ENCODE results near the gene RTF1. TPM values are rescaled to one million over a fixed set of nuclear protein-coding genes. Genes with fewer than 3 reads are reported as not detected.

The RTF1 gene
- total RNA-seq, result 13.5 and 14.4 TPM in 2 replicates

GRCh38 chr15:41416742-41417417, at the start of gene RTF1:
Gene RTF1, plus strand, starts transcription at chr15:41417095. Its CDS starts 21 bp downstream, at chr15:41417116.

GRCh38 chr15:41493205-41493901, 76.5 kb downstream of the RTF1 start, which contains the start of gene ITPKA:
Gene ITPKA, plus strand, starts transcription at chr15:41493874. Its CDS starts 54 bp downstream, at chr15:41493928.

GRCh38 chr15:41513506-41514227, 96.8 kb downstream of the RTF1 start, which contains the start of gene LTK:
Gene LTK, minus strand, starts transcription at chr15:41513827. Its CDS starts 118 bp downstream, at chr15:41513709.

Other genes starting within 250 kb of the RTF1 start
- not detected in 2 replicates for gene EXD1, start 186.3 kb upstream of the RTF1 start, total RNA-seq
- 145 and 162 TPM in 2 replicates for gene CHP1, start 185.8 kb upstream of the RTF1 start, total RNA-seq
- gene OIP5, start 84.5 kb upstream of the RTF1 start, total RNA-seq, result 15.2 and 23.1 TPM in 2 replicates
- gene NUSAP1, start 84.2 kb upstream of the RTF1 start, total RNA-seq, result 60.8 and 86.1 TPM in 2 replicates
- 36.3 and 40.4 TPM in 2 replicates for gene NDUFAF1, start 14.6 kb upstream of the RTF1 start, total RNA-seq
- gene ITPKA, start 76.8 kb downstream of the RTF1 start, total RNA-seq, result 37.2 and 50.7 TPM in 2 replicates
- gene LTK, start 96.7 kb downstream of the RTF1 start, total RNA-seq, result 0.29 and 1.2 TPM in 2 replicates
- 21.6 and 29.1 TPM in 2 replicates for gene RPAP1, start 127.2 kb downstream of the RTF1 start, total RNA-seq
- 12.6 and 12.7 TPM in 2 replicates for gene TYRO3, start 142.1 kb downstream of the RTF1 start, total RNA-seq
- 7.5 and 10.6 TPM in 2 replicates for gene MGA, start 243.3 kb downstream of the RTF1 start, total RNA-seq